Measurements from ENCODE around the gene IFNL1. TPM values are rescaled to one million over a fixed set of nuclear protein-coding genes. Genes with fewer than 3 reads are reported as not detected.

Gene IFNL1
- total RNA-seq, 4 donors from 2014 or later, result not detected

DNA sequence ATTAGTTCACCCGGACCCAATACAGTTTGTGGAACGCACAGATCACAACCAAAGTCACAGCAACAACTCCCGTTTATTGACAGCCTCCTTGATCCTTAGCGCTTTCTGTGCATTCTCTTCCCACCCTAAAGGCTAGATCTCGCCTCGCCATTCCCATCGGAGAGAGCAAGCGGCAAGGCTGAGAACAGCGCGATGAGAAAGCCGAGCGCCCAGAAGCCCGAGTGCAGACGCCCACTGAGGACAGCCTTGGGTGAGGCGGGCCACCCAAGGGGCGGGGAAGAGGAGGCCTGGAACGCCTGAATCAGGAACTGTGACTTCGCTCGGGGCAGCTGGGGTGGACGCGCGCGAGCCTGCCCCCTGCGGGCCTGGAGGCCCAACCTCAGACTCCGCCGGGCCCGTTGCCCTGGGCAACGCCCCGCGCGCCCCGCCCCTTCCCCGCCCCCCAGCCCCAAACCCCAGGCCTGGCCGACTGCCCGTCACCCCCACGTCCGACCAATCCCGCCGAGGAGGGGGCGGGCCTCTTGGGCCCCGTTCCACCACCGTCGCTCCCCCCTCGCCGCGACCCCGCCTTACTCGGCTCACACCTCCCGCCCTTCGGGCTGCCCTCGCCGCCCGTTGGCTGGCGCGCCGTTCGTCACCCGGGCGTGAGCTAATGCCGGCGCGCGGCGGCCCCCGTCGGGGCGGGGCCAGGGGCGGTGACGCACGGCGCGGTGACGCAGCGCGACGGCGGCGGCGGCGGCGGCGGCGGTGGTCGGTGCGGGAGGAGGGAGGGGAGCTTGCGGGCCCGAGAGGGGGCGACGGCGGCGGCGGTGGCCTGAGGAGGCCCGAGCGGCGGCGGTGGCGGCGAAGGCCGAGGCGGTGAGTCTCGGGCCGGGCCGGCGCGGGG is 45.8 kb downstream of the IFNL1 start, which contains the start of gene SAMD4B:
SAMD4B (plus strand) TSS at position 703 of the 886 bp plus-strand sequence. CDS start 14,473 bp downstream, outside the sequence.
- DNase-seq (peak; percentile 98), ATAC-seq (peak; percentile 91)
- in situ Hi-C loops (cut with MboI; ENCODE audit: low sequenced_read_pairs in 4 of 4) (loop anchor here in 3 of 4 donors (10.0 to 25.0 kb wide), 3 partner anchors 53 to 195 kb away; partner anchors contain the start of genes EID2B (in 3 of the 3), EID2 (in 2 of the 3), MED29 (in 1 of the 3) and PAF1 (in 1 of the 3)), intact Hi-C loops (cut with DNase I; ENCODE audit: low total_unique reads) (loop anchor here (1.0 to 5.0 kb wide), 7 partner anchors 49 to 440 kb away; partner anchors contain the start of genes MED29, PAF1, PAK4 and PLEKHG2)
- H3K27ac ChIP-seq, result peak within 1 kb of the TSS; percentile 84 to 92 (median 89)
- H3K36me3 ChIP-seq, result no peaks in the 10 kb centered on the region
- TF ChIP-seq, protein P1, sequence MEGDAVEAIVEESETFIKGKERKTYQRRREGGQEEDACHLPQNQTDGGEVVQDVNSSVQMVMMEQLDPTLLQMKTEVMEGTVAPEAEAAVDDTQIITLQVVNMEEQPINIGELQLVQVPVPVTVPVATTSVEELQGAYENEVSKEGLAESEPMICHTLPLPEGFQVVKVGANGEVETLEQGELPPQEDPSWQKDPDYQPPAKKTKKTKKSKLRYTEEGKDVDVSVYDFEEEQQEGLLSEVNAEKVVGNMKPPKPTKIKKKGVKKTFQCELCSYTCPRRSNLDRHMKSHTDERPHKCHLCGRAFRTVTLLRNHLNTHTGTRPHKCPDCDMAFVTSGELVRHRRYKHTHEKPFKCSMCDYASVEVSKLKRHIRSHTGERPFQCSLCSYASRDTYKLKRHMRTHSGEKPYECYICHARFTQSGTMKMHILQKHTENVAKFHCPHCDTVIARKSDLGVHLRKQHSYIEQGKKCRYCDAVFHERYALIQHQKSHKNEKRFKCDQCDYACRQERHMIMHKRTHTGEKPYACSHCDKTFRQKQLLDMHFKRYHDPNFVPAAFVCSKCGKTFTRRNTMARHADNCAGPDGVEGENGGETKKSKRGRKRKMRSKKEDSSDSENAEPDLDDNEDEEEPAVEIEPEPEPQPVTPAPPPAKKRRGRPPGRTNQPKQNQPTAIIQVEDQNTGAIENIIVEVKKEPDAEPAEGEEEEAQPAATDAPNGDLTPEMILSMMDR (IDR thresholded peaks at IDR 0.05 in 4 of 5, conservative IDR thresholded peaks at IDR 0.05 in 1 of 5), result peak; percentile 73 to 88 (median 83)
- peak; percentile 89 to 97 for TF ChIP-seq POLR2A (IDR thresholded peaks at IDR 0.05)
- no peaks in the 10 kb centered on the region for H3K9me3 ChIP-seq
- no peaks in the 10 kb centered on the region for H3K27me3 ChIP-seq
- peak within 1 kb of the TSS; percentile 84 to 91 (median 86) for H3K4me3 ChIP-seq
- H3K4me1 ChIP-seq, result peaks cover 38 to 55% of the 10 kb centered on the region in 2 donors

DNA sequence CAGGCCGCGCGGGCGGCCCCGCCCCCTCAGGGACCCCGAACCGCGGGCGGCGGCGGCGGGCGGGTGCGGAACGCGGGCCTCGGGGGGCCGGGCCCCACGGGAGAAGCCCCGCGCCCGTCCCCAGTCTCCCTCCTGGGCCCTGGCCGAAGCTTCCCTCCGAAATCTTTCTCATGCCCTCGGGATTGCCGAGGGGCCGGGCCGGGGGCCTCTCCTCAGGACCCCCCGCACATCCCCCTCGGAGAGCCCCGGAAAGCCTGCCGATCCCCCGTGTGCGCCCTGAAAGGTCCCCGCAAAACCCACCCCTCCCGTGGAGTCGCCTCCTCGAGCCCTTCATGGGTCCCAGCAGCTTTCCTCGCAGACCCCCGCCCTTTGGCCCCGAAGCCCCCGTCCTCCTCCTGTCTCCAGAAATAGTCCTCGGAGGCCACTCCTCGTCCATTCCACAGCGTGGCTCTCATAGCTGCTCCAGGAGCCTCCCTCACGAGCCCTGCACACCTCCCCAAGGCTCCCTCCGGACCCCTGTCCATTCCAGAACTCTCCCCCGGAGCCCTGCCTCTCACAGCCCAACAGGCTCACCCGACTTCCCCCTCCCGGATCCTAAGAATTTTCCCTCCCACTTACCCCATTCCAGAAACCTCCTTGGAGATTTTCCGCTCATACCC is 46.6 kb downstream of the IFNL1 start:
- Histone ChIP-seq H3K36me3 (no peaks in the 10 kb centered on the region), H3K27ac (peak overlapping the region; percentile 83 to 86 (median 85)), H3K27me3 (no peaks in the 10 kb centered on the region), H3K4me3 (peak overlapping the region; percentile 80 to 88 (median 84)), H3K9me3 (no peaks in the 10 kb centered on the region), H3K4me1 (peaks cover 46 to 61% of the 10 kb centered on the region in 2 donors)
- in situ Hi-C loops (cut with MboI; ENCODE audit: low sequenced_read_pairs in 4 of 4), result loop anchor here in 3 of 4 donors (10.0 to 25.0 kb wide), 3 partner anchors 52 to 195 kb away; partner anchors contain the start of genes EID2B (in 3 of the 3), EID2 (in 2 of the 3), MED29 (in 1 of the 3) and PAF1 (in 1 of the 3)
- ATAC-seq (peak in 1 of 2 donors; percentile 5), DNase-seq (peak in 1 of 2 donors; percentile 25)
- TF ChIP-seq, protein P1 (IDR thresholded peaks at IDR 0.05 in 4 of 5, conservative IDR thresholded peaks at IDR 0.05 in 1 of 5), result no peak
- no peak for TF ChIP-seq POLR2A (IDR thresholded peaks at IDR 0.05)
- intact Hi-C loops (cut with DNase I; ENCODE audit: low total_unique reads), result loop anchor here (1.0 to 5.0 kb wide), 7 partner anchors 49 to 440 kb away; partner anchors contain the start of genes MED29, PAF1, PAK4 and PLEKHG2

DNA sequence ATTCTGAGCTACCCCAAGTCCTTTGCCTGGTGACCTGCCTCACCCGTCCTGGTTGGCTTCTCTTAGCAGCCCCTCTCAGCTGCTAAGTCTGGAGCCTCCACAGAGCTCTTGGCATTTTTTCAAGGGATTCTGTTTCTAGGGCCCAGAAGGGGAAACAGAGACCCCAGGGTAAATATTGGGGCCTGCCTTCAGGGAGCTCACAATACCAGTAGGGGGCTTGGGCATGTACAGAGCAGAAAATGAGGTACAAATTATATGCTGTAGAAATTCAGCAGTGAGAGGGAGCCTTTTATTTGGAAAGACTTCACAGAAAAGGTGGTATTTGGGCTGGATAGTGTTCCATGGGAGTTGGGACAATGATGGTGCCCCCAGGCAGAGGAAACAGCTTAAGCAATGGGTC is 49.7 kb downstream of the IFNL1 start:
- no peak overlapping the region for H3K27ac ChIP-seq
- DNase-seq (no peak), ATAC-seq (no peak)
- no peaks in the 10 kb centered on the region for H3K9me3 ChIP-seq
- H3K4me3 ChIP-seq, result no peak overlapping the region
- in situ Hi-C loops (cut with MboI; ENCODE audit: low sequenced_read_pairs in 4 of 4), result loop anchor here in 3 of 4 donors (10.0 to 25.0 kb wide), 3 partner anchors 49 to 191 kb away; partner anchors contain the start of genes EID2B (in 3 of the 3), EID2 (in 2 of the 3), MED29 (in 1 of the 3) and PAF1 (in 1 of the 3)
- peaks cover 49 to 68% of the 10 kb centered on the region in 2 donors for H3K4me1 ChIP-seq
- H3K36me3 ChIP-seq, result no peaks in the 10 kb centered on the region
- H3K27me3 ChIP-seq, result no peaks in the 10 kb centered on the region
- TF ChIP-seq, protein P1 (IDR thresholded peaks at IDR 0.05 in 4 of 5, conservative IDR thresholded peaks at IDR 0.05 in 1 of 5), result no peak
- TF ChIP-seq POLR2A (IDR thresholded peaks at IDR 0.05), result no peak
- intact Hi-C loops (cut with DNase I; ENCODE audit: low total_unique reads), result no loop called here
